Spinal cord (tissue), 10 donors: Measurements from ENCODE around the gene IGSF3. TPM values are rescaled to one million over a fixed set of nuclear protein-coding genes. Genes with fewer than 3 reads are reported as not detected.

Source experiments
- DNase-seq, 6 donors: peaks; one replicate each; pipeline versions ENCODE4 v3.0.0 to v3.0.0-alpha.2; 2013 to 2015; ENCODE audit warnings: low spot score in 6 of 6, low read depth in 4 of 6
- H3K27ac ChIP-seq: one replicate; pipeline ENCODE4 v1.5.1; 2013; ENCODE audit warnings: low read depth, low read length, control low read depth
- H3K27me3 ChIP-seq: one replicate; pipeline ENCODE4 v1.6.1; 2013; ENCODE audit warnings: low read length; ENCODE audit not compliant: control insufficient read depth, insufficient read depth
- H3K36me3 ChIP-seq: one replicate; pipeline ENCODE4 v1.6.1; 2013; ENCODE audit warnings: low read length; ENCODE audit not compliant: control insufficient read depth, insufficient read depth
- H3K4me1 ChIP-seq: one replicate; pipeline ENCODE4 v1.6.1; 2013; ENCODE audit warnings: low read length; ENCODE audit not compliant: control insufficient read depth, insufficient read depth
- H3K4me3 ChIP-seq: one replicate; pipeline ENCODE4 v1.5.1; 2013; ENCODE audit warnings: low read depth, low read length, control low read depth
- H3K9me3 ChIP-seq: one replicate; pipeline ENCODE4 v1.6.1; 2013; ENCODE audit warnings: low read length; ENCODE audit not compliant: control insufficient read depth, insufficient read depth
- WGBS: methylation state at CpG from one replicate; pipeline ENCODE4 v1.1.5; 2013; ENCODE audit warnings: missing lambda C conversion rate; ENCODE audit not compliant: insufficient coverage; 5-methylcytosine and 5-hydroxymethylcytosine counted together
- polyA plus RNA-seq, 2 donors: library from polyadenylated mRNA; unstranded; fragments of 120-200 nt; gene quantifications; one replicate each; pipeline ENCODE4 v1.2.1, GENCODE V29; 2013; ENCODE audit not compliant: insufficient read length in 2 of 2
- total RNA-seq, 2 donors: library from RNA; depleted of rRNA in 1 of 2; stranded (reverse); fragments of 120-200 nt in 1 of 2; fragments of >200 nt in 1 of 2; gene quantifications; one replicate each; pipeline versions ENCODE4 v1.2.3 to v1.2.4, GENCODE V29; 2013 to 2014
- donor health status: healthy.

IGSF3 gene
- total and polyA plus RNA-seq, 4 donors, result 25.7 to 52.4 (median 45.3) TPM

DNA sequence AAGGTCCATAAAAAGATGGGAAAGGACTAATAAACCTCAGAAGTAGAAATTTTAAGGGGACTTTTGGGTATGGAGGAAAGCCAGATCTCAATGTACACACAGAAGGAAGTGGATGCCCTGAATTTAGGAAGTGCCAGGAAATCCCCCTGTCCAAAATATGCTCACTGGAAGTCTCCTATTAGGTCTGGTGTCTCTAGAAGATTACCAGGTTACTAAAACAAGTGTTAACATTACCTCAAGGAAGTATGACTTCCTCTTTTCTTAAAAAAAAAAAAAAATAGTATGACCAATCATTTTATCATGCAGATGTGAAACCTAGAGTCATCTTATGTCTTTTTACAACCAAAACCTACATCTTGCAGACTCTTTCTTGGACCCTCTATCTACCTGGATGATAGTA is 127.4 kb downstream of the IGSF3 start:
- no peaks in the 10 kb centered on the region for H3K36me3 ChIP-seq

GRCh38 chr1:116538544-116538943 is 129.0 kb downstream of the IGSF3 start:
- no peaks in the 10 kb centered on the region for H3K9me3 ChIP-seq
- no peak overlapping the region for H3K4me3 ChIP-seq
- H3K4me1 ChIP-seq, result peaks cover 5% of the 10 kb centered on the region
- WGBS, result no CpG with 5 or more reads among the region's 1 CpG
- H3K36me3 ChIP-seq, result no peaks in the 10 kb centered on the region
- peaks cover 3% of the 10 kb centered on the region for H3K27me3 ChIP-seq
- no peak overlapping the region for H3K27ac ChIP-seq
- peak in 1 of 6 donors; percentile 24 for DNase-seq

More for the DNA sequence above, 127.4 kb downstream of the IGSF3 start:
- Histone ChIP-seq H3K27ac (no peak overlapping the region), H3K4me1 (no peaks in the 10 kb centered on the region), H3K9me3 (no peaks in the 10 kb centered on the region), H3K4me3 (no peak overlapping the region), H3K27me3 (no peaks in the 10 kb centered on the region)
- DNase-seq, result no peak

DNA sequence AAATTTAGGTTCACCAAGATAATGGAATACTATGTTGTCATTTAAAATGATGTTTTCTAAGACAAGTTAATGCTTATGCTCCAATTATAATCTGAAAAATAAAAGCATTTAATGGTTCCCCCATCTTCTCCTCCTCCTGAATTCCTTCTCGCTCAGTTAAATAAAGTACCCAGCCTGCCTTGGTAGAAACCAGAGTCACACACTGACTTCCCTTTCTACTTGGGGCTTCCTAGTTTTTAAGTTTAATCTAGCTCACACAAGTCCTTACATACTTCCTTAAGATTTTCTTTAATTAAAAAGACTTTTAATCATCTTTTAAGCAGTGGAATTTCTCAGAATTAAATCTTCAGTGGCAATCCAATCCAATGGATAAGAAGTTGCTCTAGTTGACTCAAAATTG is 129.6 kb downstream of the IGSF3 start:
- H3K4me1 ChIP-seq, result peaks cover 5% of the 10 kb centered on the region
- H3K36me3 ChIP-seq, result no peaks in the 10 kb centered on the region
- H3K9me3 ChIP-seq, result no peaks in the 10 kb centered on the region
- no peak for DNase-seq
- no peak overlapping the region for H3K4me3 ChIP-seq
- WGBS, result 83% methylated on average over 1 of the region's 1 CpG
- H3K27me3 ChIP-seq, result peaks cover 3% of the 10 kb centered on the region
- H3K27ac ChIP-seq, result no peak overlapping the region

DNA sequence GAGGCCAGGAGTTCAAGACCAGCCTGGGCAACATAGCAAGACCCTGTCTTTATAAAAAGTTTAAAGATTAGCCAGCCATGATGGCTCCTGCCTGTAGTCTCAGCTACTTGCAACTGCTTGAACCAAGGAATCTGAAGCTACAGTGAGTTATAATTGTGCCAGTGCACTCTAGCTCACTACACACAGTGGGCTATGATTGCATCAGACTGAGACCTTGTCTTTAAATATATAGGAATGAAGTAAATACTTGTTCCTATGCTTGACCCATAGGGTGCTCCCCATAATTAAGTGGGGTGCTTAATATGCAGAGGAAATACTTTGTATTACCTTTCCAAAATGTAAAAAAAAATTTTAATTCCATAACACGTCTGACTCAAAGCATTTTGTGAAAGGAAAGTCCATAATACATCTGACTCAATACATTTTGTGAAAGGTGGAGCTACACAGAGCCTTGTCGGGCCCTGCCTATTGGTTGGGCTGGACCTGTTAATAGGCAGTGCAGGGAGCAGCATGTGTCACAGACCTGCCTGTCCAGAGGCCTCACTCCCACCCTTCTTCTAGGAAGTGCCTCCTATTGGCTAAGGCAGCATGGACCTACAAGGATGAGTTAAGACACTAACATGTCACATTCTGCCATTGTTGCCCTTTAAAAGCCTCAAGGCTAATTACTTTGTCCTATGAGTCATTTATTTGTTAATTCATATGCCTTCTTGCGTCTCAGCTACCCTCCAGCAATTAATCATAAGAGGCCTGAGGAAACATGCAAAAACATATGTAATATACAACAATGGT is 130.3 kb downstream of the IGSF3 start:
- Histone ChIP-seq H3K27me3 (peaks cover 3% of the 10 kb centered on the region), H3K4me1 (peaks cover 5% of the 10 kb centered on the region), H3K27ac (no peak overlapping the region), H3K9me3 (no peaks in the 10 kb centered on the region), H3K4me3 (no peak overlapping the region), H3K36me3 (peaks cover 3% of the 10 kb centered on the region)
- 100% methylated on average over 1 of the region's 3 CpGs for WGBS
- no peak for DNase-seq

- WGBS, result 40% methylated on average over 39 of the region's 45 CpGs
- no peak for DNase-seq
- H3K36me3 ChIP-seq, result peaks cover 6% of the 10 kb centered on the region
These were observed 133.4 kb downstream of the IGSF3 start for GRCh38 chr1:116534014-116534739.

GRCh38 chr1:116533429-116533820 is 134.1 kb downstream of the IGSF3 start:
- Histone ChIP-seq H3K27me3 (peaks cover 3% of the 10 kb centered on the region), H3K27ac (no peak overlapping the region), H3K4me1 (peaks cover 5% of the 10 kb centered on the region), H3K9me3 (no peaks in the 10 kb centered on the region), H3K4me3 (no peak overlapping the region), H3K36me3 (peaks cover 6% of the 10 kb centered on the region)
- DNase-seq, result no peak
- WGBS, result 90% methylated on average over 2 of the region's 3 CpGs

More at GRCh38 chr1:116534014-116534739, 133.4 kb downstream of the IGSF3 start:
- Histone ChIP-seq H3K9me3 (no peaks in the 10 kb centered on the region), H3K4me3 (no peak overlapping the region), H3K27ac (no peak overlapping the region), H3K27me3 (peaks cover 3% of the 10 kb centered on the region), H3K4me1 (peaks cover 5% of the 10 kb centered on the region)

GRCh38 chr1:116532671-116533428 is 134.7 kb downstream of the IGSF3 start:
- DNase-seq, result no peak
- H3K27me3 ChIP-seq, result peaks cover 3% of the 10 kb centered on the region
- 94% methylated on average over 18 of the region's 23 CpGs for WGBS
- H3K4me3 ChIP-seq, result no peak overlapping the region
- no peak overlapping the region for H3K27ac ChIP-seq
- H3K36me3 ChIP-seq, result peaks cover 6% of the 10 kb centered on the region
- peaks cover 5% of the 10 kb centered on the region for H3K4me1 ChIP-seq
- H3K9me3 ChIP-seq, result no peaks in the 10 kb centered on the region

- Histone ChIP-seq H3K9me3 (peaks cover 3% of the 10 kb centered on the region), H3K4me3 (no peak overlapping the region), H3K27me3 (peaks cover 3% of the 10 kb centered on the region), H3K4me1 (peaks cover 5% of the 10 kb centered on the region), H3K27ac (no peak overlapping the region), H3K36me3 (peaks cover 6% of the 10 kb centered on the region)
- 96% methylated on average over 11 of the region's 13 CpGs for WGBS
- DNase-seq, result no peak
These were observed 135.6 kb downstream of the IGSF3 start for GRCh38 chr1:116531917-116532316.

GRCh38 chr1:116529681-116530080 is 137.9 kb downstream of the IGSF3 start:
- no peak for DNase-seq
- WGBS, result no CpG with 5 or more reads among the region's 3 CpGs

More at GRCh38 chr1:116529681-116530080, 137.9 kb downstream of the IGSF3 start:
- Histone ChIP-seq H3K9me3 (peaks cover 5% of the 10 kb centered on the region), H3K27me3 (peaks cover 3% of the 10 kb centered on the region), H3K27ac (no peak overlapping the region), H3K4me3 (no peak overlapping the region), H3K36me3 (peaks cover 6% of the 10 kb centered on the region), H3K4me1 (peaks cover 5% of the 10 kb centered on the region)
